GM12872 (cell line): ENCODE data around the gene NGFR.

Experiments
- TF ChIP-seq, protein P1 (sequence below): IDR thresholded peaks from 3 replicates; pipeline ENCODE4 v1.5.1; 2011; ENCODE audit warnings: low read depth, mild to moderate bottlenecking, low read length, moderate library complexity; ENCODE audit not compliant: insufficient read depth

Gene NGFR

GRCh38 chr17:49471089-49471683 lies 23.9 kb upstream of the NGFR start:
- TF ChIP-seq, protein P1, sequence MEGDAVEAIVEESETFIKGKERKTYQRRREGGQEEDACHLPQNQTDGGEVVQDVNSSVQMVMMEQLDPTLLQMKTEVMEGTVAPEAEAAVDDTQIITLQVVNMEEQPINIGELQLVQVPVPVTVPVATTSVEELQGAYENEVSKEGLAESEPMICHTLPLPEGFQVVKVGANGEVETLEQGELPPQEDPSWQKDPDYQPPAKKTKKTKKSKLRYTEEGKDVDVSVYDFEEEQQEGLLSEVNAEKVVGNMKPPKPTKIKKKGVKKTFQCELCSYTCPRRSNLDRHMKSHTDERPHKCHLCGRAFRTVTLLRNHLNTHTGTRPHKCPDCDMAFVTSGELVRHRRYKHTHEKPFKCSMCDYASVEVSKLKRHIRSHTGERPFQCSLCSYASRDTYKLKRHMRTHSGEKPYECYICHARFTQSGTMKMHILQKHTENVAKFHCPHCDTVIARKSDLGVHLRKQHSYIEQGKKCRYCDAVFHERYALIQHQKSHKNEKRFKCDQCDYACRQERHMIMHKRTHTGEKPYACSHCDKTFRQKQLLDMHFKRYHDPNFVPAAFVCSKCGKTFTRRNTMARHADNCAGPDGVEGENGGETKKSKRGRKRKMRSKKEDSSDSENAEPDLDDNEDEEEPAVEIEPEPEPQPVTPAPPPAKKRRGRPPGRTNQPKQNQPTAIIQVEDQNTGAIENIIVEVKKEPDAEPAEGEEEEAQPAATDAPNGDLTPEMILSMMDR: no peak

DNA sequence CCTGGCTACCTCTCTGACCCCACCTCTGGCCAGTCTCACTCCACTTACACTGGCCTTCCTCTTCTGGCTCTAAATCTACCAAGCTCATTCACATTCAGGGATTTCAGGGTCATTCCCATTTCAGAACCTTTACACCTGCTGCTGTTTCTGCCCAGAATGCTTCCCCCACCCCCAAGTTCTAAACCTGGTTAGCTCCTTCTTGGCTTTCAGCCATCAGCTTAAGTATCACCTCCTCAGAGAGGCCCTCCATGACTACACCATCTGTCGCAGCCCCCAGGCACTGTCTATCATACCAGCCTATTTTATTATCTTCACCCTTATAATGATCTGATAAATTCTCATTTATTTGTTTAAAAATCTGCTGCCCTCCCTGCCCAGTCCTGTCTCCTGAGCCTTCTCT lies 23.3 kb upstream of the NGFR start:
- TF ChIP-seq, protein P1: no peak

DNA sequence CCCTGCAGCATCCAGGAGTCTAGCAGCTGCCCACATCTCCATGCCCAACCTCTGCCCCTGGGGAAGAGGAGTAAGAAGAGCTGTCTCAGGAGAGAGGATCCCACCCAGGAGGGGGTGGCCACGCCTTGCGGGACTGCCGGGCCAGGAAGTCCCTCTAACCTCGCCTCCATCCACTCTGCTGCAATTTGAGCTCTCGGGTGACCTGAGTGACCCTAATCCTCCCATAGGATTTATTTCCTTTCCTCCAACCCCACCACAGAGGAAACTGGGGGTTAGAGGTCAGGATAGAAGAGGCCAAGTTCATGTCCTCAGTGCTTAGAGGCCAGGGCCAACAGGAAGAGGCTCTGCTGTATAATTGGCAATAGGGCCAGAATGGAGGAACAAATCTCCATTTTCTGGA lies 22.6 kb upstream of the NGFR start:
- TF ChIP-seq, protein P1: no peak

DNA sequence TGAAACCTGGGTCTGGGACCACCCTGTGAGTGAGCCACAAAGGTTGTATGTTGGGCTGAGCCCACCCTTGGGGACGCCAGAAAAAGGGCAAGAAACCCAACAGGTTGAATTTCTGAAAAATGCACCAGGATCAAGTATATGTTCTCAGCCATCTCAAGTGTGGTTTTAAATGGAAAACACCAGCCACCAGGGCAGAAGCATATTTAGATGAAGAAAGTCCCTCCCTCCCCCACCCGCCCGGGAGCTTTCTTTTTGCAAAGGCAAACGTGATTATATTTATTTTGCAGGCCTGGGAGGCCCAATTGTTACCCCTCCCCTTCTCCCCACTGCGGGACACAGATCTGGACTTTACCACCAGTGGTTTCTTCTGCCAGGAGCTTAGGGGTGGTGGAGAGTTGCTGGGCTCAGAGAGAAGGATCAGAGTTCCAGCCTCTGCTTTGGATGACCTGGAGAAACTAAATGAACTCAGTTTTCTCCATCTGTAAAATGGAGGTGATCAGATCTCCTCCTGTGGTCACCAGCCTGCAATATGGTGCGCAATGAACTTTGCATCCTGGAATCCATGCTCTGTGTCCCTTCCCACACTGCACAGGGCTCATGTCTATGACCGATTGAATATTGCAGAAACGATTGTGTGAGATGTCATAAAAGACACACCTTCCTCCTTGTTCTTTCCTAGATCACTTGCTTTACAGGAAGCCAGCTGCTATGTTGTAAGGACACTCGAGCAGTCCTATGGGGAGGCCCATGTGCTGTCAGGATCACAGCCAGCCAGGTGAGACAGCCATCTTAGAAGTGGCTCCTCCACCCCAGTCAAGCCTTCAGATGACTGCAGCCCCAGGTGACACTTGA lies 21.0 kb upstream of the NGFR start:
- TF ChIP-seq, protein P1: no peak

DNA sequence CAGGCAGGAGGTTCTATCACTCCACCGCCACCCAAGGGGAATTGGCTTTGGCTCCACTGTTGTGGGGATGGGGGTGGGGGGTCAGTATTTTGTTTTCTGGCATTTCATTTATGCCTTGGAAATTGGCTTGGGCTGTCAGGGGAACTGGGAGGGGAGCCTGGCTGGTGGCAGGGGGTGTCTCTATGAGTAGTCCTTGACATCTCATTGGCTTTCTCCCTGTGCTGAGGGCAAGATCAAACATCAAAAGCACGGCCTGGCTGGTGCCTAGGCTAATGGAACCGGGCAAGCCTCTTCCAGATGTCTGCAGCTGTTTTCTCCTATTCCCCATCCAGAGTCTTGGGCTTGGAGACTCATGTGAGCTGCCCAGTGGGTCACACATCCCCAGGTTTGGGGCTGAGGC lies 17.4 kb upstream of the NGFR start:
- TF ChIP-seq, protein P1: no peak

DNA sequence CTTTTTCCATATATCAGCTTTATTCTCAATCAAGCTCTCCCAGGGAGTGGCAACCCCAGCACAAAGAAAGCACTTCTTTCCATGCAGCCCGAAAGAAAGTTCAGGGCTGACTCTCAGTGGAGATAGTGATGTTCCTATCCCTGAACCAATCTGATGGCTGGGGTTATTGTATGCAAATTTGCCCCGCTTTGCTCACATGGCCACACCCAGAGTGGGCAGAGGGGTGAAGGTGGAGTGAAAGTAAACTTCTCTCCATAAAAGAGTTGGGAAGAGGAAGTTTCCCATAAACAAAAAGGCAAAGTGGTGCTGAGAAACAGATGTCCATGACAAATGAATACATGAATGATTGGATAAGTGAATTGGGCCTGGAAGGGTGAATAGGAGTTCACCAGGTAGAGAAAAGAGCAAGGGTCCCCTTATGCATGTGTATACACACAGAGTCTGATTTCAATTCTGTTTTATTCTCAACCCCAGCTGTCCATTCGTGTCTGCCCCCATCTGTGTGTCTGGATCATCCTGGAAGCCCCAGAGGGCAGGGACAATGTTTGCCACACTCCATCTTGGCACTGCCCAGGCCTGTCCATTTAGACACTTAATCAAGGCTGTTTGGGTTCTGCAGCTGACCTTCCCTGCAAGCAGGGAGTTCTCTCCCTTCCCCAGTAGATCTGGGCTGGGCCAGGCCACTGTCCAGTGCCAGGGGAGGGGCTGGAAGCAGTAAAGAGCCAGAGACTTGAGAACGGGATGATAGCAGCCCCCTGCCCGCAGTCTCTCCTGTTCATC lies 14.1 kb upstream of the NGFR start:
- TF ChIP-seq, protein P1: no peak

GRCh38 chr17:49482144-49482817 lies 12.8 kb upstream of the NGFR start:
- TF ChIP-seq, protein P1: no peak
